Measurements from ENCODE around the gene KLHL24.

GRCh38 chr3:183618542-183618941 lies 16.9 kb upstream of the KLHL24 start:
- no peak for TF ChIP-seq CTCF (conservative IDR thresholded peaks at IDR 0.05)
- TF ChIP-seq EZH2 (IDR thresholded peaks at IDR 0.05; ENCODE audit: low read depth): no peak
